Right lung (tissue), 5 donors: Measurements from ENCODE around the gene MSMP. TPM values are rescaled to one million over a fixed set of nuclear protein-coding genes. Genes with fewer than 3 reads are reported as not detected.

ENCODE experiments used
- DNase-seq, 2 donors: peaks; one replicate each; pipeline ENCODE4 v3.0.0-alpha.2; 2013
- polyA plus RNA-seq, 5 donors: library from polyadenylated mRNA; unstranded; fragments of 120-200 nt; gene quantifications; one replicate each; pipeline versions ENCODE4 v1.2.1 to v1.2.3, GENCODE V29; 2013; ENCODE audit warnings: inconsistent platforms in 1 of 5, low replicate concordance in 1 of 5; ENCODE audit not compliant: insufficient read length in 5 of 5, insufficient read depth in 1 of 5

The MSMP gene
- polyA plus RNA-seq, 5 donors: 0.53 to 1.4 (median 0.55) TPM; not detected in 2

GRCh38 chr9:35723908-35724307, 30.2 kb downstream of the MSMP start:
- DNase-seq: no peak

GRCh38 chr9:35723426-35723825, 30.6 kb downstream of the MSMP start:
- DNase-seq: no peak

GRCh38 chr9:35719546-35719945, 34.5 kb downstream of the MSMP start:
- no peak for DNase-seq

GRCh38 chr9:35718721-35719511, 35.2 kb downstream of the MSMP start:
- DNase-seq: no peak

- DNase-seq: no peak
Observed at GRCh38 chr9:35717132-35717870, 36.8 kb downstream of the MSMP start.

DNA sequence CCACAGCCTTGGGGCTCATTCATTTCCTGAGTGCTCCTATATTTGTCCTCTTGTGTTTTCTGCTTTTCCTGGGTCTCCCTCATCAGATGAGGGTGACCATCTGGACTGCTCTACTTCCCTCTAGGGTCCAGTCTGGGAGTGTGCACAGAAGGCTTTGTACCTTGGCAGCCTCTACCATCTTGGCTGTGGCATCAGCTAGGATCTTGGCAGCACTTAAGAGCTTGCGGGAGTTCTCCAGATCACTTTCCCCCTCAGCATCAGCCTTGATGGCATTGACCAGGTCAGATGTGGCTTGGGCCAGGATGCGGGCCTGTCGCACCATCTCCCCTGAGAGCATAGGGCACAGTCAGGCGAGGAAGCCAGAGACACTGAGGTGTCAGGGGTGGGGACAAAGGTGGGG, 37.8 kb downstream of the MSMP start:
- no peak for DNase-seq

GRCh38 chr9:35714579-35715252, 39.4 kb downstream of the MSMP start:
- DNase-seq: no peak

DNA sequence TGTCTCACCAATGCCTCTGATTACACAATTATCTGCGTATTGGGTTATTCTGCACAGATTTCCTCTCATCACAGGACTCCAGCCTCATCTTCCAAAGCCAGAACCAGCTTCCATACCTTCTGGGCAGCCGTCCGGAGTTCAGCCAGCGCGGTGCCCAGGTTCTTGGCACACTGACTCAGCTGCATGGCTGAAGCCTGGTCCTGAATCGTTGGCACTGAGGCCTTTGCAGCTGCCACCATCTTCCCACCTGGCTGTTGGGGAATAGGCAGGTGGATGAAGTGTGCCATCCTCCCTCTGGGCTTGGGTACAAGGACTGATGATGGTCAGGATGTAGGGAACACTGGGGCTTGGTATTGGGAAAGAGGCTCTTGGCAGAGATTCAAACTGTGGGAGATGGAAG, 40.0 kb downstream of the MSMP start:
- DNase-seq: no peak

- DNase-seq: no peak
Observed at GRCh38 chr9:35713578-35713977, 40.5 kb downstream of the MSMP start.

- DNase-seq: no peak
Observed at GRCh38 chr9:35712762-35713400, 41.2 kb downstream of the MSMP start.

- DNase-seq: no peak
Observed at GRCh38 chr9:35711501-35712428, 42.3 kb downstream of the MSMP start.

- no peak for DNase-seq
Observed at GRCh38 chr9:35710818-35711500, 43.1 kb downstream of the MSMP start.

- no peak for DNase-seq
Observed at GRCh38 chr9:35708146-35708545, 45.9 kb downstream of the MSMP start.

- DNase-seq: no peak
Observed at GRCh38 chr9:35706951-35707350, 47.1 kb downstream of the MSMP start.

GRCh38 chr9:35705836-35706430, 48.1 kb downstream of the MSMP start:
- DNase-seq: no peak

DNA sequence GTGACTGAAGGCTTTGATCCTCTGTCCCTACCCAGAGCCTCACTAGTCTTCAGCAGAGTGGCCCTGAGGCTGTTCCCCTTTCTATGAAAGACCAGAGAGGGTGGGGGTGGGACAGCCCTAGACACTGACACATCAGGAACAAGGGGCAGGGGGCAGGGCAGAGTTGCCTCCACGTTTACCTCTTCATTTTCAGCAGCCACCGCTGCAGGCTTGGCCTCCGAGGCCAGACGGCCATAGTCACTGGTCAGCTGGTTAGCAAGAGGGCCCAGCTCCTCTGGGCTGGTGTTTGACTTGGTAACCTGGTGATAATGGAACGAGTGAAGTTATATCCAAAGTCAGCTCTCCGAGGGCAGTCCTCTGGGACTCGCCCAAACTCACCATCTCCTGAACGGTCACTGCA, 48.7 kb downstream of the MSMP start:
- no peak for DNase-seq

DNA sequence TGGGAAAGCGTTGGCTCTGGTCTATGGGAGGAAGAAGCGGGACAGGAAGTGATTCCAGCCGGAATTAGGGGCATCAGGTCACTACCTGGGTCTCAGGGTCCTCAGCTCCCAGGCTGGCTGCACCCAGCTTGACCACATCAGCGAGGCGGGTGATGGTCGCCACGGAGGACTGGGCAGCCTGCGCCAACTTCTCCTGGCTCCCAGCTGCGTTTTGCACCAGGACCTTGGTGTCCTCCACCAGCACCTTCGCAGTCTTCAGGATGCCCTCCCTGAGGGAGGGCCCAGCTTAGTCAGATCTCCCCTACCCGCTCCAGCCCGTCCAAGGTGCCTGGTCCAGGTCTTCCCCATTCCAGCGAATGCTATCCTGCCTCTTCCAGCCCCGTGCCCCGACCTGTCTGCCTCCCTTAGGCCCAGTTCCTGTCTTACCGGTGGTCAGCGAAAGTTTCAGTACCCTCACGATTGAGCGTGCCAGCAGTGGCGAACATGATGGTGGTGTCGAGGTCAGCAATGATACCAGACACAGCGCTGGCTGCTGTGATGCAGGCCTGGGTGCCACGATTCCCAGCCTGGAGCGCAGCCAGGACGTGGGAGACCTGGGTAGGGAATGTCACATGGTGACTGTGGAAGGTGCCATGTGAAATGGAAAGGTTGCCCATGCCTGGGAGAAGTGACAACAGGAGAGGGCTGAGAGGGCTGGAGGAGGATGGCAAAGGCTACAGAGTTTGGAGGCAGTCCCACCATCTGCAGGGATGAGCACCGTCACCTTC, 50.0 kb downstream of the MSMP start:
- no peak for DNase-seq
